ENCODE measurements around the gene ACMSD. TPM values are rescaled to one million over a fixed set of nuclear protein-coding genes. Genes with fewer than 3 reads are reported as not detected.

The ACMSD gene
- total and polyA plus RNA-seq, 9 of the 15 experiments (the other 6 are each of a cell fraction or from before 2014, with no cell fraction given), result not detected

GRCh38 chr2:134918526-134919340, 80.3 kb downstream of the ACMSD start, which contains the start of gene CCNT2 (continued):
- TF ChIP-seq AFF1 (IDR thresholded peaks at IDR 0.05; ENCODE audit: low read depth in 1 of 2, partially characterized antibody in 2 of 2), result peak in 1 of 2 experiments; percentile 91
- peak; percentile 19; the same call in 1 of the 2 replicates for TF ChIP-seq PHF21A (IDR thresholded peaks at IDR 0.05; ENCODE audit: borderline replicate concordance, low read depth)
- peak; percentile 72 for TF ChIP-seq TBP (optimal IDR thresholded peaks at IDR 0.05; ENCODE audit: low read depth, low read length)
- no peak for TF ChIP-seq NR4A1 (CRISPR knock-in tag; IDR thresholded peaks at IDR 0.05)
- no peak for TF ChIP-seq NR4A1 (tag; IDR thresholded peaks at IDR 0.05)
- no peak for TF ChIP-seq ZNF41 (CRISPR knock-in tag; conservative IDR thresholded peaks at IDR 0.05)
- TF ChIP-seq HDAC3 (IDR thresholded peaks at IDR 0.05; ENCODE audit: borderline replicate concordance, partially characterized antibody), result no peak
- TF ChIP-seq ZNF263 (CRISPR knock-in tag; IDR thresholded peaks at IDR 0.05; ENCODE audit: borderline replicate concordance), result peak; percentile 39; the same call in 1 of the 2 replicates
- peak; percentile 90 for TF ChIP-seq THAP12 (CRISPR knock-in tag; IDR thresholded peaks at IDR 0.05)
- no peak for TF ChIP-seq ATF2 (CRISPR knock-in tag; IDR thresholded peaks at IDR 0.05)
- TF ChIP-seq ZNF512 (tag; IDR thresholded peaks at IDR 0.05), result no peak
- no peak for TF ChIP-seq ZNF140 (CRISPR knock-in tag; IDR thresholded peaks at IDR 0.05)
- peak; percentile 85 for TF ChIP-seq ATF1 (CRISPR knock-in tag; IDR thresholded peaks at IDR 0.05)
- peak; percentile 88 for TF ChIP-seq ATF1 (tag; IDR thresholded peaks at IDR 0.05)
- no peak for TF ChIP-seq ZKSCAN3 (CRISPR knock-in tag; IDR thresholded peaks at IDR 0.05)
- no peak for TF ChIP-seq COPS2 (conservative IDR thresholded peaks at IDR 0.05)
- no peak for TF ChIP-seq RBM22 (IDR thresholded peaks at IDR 0.05; ENCODE audit: low read depth, low read length, poor library complexity, severe bottlenecking)
- TF ChIP-seq XRCC5 (IDR thresholded peaks at IDR 0.05; ENCODE audit: low read depth, low read length), result 0 out of 2 replicates have a peak, but pooled peaks have one; percentile 28
- no peak for TF ChIP-seq ZBTB8A (IDR thresholded peaks at IDR 0.05; ENCODE audit: partially characterized antibody)
